ENCODE data around the gene TMED7. TPM values are rescaled to one million over a fixed set of nuclear protein-coding genes. Genes with fewer than 3 reads are reported as not detected.

TMED7 gene
- total RNA-seq, 1 donor from 2014 or later = 163 TPM

DNA sequence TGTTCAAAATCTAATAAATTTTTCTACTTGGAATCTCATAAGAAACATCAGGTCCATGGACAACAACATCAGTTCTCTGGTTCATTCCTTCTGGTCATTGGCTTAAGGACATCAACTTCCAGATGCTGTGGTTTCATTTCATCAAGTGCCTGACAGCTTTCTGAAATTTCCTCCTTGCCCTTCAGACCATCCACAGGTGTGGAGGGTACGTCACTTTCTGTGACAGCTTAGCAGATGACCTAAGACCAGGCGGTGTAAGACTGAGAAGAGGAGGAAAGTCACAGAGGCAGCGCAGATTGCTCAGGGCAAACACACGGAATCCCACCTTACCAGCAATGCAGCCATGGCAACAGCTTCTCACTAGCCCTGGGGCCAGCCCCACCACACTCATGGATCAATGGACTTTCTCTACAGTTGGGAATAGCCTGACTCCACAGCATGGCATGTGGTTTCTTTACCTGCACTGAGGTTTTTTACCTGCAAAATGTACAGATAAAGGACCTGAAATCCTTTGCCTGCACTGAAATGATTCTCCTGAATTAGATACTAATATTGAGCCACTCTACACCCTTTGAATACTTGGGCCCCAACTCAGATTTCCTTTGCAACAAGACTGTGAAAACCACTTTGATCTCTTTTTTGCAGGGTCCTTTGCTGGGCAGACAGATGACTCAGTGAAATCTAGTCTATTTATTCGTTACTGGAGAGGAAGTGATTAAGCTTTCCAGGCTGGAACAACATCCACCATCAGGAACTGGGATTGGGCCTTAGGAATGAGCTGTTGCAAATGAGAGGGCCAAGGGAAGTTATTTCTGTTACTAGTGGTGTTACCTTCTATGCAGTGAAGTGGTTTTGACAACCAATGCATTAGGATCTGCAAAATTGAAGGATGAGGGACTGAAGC is 50.4 kb downstream of the TMED7 start:
- TF ChIP-seq EZH2 (IDR thresholded peaks at IDR 0.05; ENCODE audit: insufficient read depth, low read length) (no peak), CTCF (IDR thresholded peaks at IDR 0.05; ENCODE audit: insufficient read depth, low read depth, low read length) (no peak)
- H3K4me3 ChIP-seq (ENCODE audit: insufficient read depth, low read depth, low read length) = no peak overlapping the region
- Mint-ChIP-seq H3K27me3 (ENCODE audit: low read depth, unreplicated experiment) (no peaks in the 10 kb centered on the region), H3K36me3 (ENCODE audit: low read depth, unreplicated experiment) (peaks cover 7% of the 10 kb centered on the region), H3K4me3 (ENCODE audit: unreplicated experiment) (peak overlapping the region; percentile 52), H3K4me1 (ENCODE audit: low read depth, unreplicated experiment) (peaks cover 36% of the 10 kb centered on the region), H3K9me3 (ENCODE audit: unreplicated experiment) (peaks cover 7% of the 10 kb centered on the region), H3K27ac (ENCODE audit: unreplicated experiment) (peak overlapping the region; percentile 83)
- DNase-seq (ENCODE audit: low read depth) (peak; percentile 87), FAIRE-seq (peak; percentile 84)
- H3K4me1 ChIP-seq (ENCODE audit: insufficient read depth, low read length) = peaks cover 34% of the 10 kb centered on the region
- peaks cover under 1% of the 10 kb centered on the region for H3K36me3 ChIP-seq (ENCODE audit: insufficient read depth, low read length)
- no peaks in the 10 kb centered on the region for H4K20me1 ChIP-seq (ENCODE audit: insufficient read depth, low read length)
- H2AFZ ChIP-seq (ENCODE audit: low read depth, low read length) = peak overlapping the region; percentile 21
- H3K27me3 ChIP-seq (ENCODE audit: insufficient read depth, low read length) = no peaks in the 10 kb centered on the region
- H3K9ac ChIP-seq (ENCODE audit: low read length) = no peak overlapping the region
- peak overlapping the region; percentile 67 for H3K4me2 ChIP-seq (ENCODE audit: low read length)
- peak overlapping the region; percentile 68 for H3K27ac ChIP-seq (ENCODE audit: low read depth, low read length)
- peaks cover 4% of the 10 kb centered on the region for H3K79me2 ChIP-seq (ENCODE audit: insufficient read depth, low read length)
- no peaks in the 10 kb centered on the region for H3K9me3 ChIP-seq (ENCODE audit: insufficient read depth, low read depth, low read length)

- Mint-ChIP-seq H3K27me3 (ENCODE audit: low read depth, unreplicated experiment) (no peaks in the 10 kb centered on the region), H3K9me3 (ENCODE audit: unreplicated experiment) (peaks cover 7% of the 10 kb centered on the region), H3K27ac (ENCODE audit: unreplicated experiment) (no peak overlapping the region), H3K4me3 (ENCODE audit: unreplicated experiment) (no peak overlapping the region), H3K4me1 (ENCODE audit: low read depth, unreplicated experiment) (peaks cover 29% of the 10 kb centered on the region), H3K36me3 (ENCODE audit: low read depth, unreplicated experiment) (peaks cover 7% of the 10 kb centered on the region)
- Histone ChIP-seq H3K4me1 (ENCODE audit: insufficient read depth, low read length) (peaks cover 25% of the 10 kb centered on the region), H3K27me3 (ENCODE audit: insufficient read depth, low read length) (no peaks in the 10 kb centered on the region), H3K9ac (ENCODE audit: low read length) (no peak overlapping the region), H3K27ac (ENCODE audit: low read depth, low read length) (no peak overlapping the region), H4K20me1 (ENCODE audit: insufficient read depth, low read length) (no peaks in the 10 kb centered on the region), H3K9me3 (ENCODE audit: insufficient read depth, low read depth, low read length) (no peaks in the 10 kb centered on the region), H3K4me3 (ENCODE audit: insufficient read depth, low read depth, low read length) (no peak overlapping the region), H3K79me2 (ENCODE audit: insufficient read depth, low read length) (no peaks in the 10 kb centered on the region), H2AFZ (ENCODE audit: low read depth, low read length) (no peak overlapping the region), H3K36me3 (ENCODE audit: insufficient read depth, low read length) (no peaks in the 10 kb centered on the region), H3K4me2 (ENCODE audit: low read length) (peak overlapping the region; percentile 4)
- TF ChIP-seq EZH2 (IDR thresholded peaks at IDR 0.05; ENCODE audit: insufficient read depth, low read length) = no peak
- DNase-seq (ENCODE audit: low read depth) (peak; percentile 75), FAIRE-seq (peak; percentile 95)
Observed at GRCh38 chr5:115573133-115573532, 52.7 kb downstream of the TMED7 start.

GRCh38 chr5:115571441-115571878 is 54.4 kb downstream of the TMED7 start:
- Mint-ChIP-seq H3K27ac (ENCODE audit: unreplicated experiment) (no peak overlapping the region), H3K27me3 (ENCODE audit: low read depth, unreplicated experiment) (no peaks in the 10 kb centered on the region), H3K4me3 (ENCODE audit: unreplicated experiment) (no peak overlapping the region), H3K4me1 (ENCODE audit: low read depth, unreplicated experiment) (peaks cover 29% of the 10 kb centered on the region), H3K36me3 (ENCODE audit: low read depth, unreplicated experiment) (no peaks in the 10 kb centered on the region), H3K9me3 (ENCODE audit: unreplicated experiment) (peaks cover 4% of the 10 kb centered on the region)
- FAIRE-seq (no peak), DNase-seq (ENCODE audit: low read depth) (no peak)
- peaks cover 25% of the 10 kb centered on the region for H3K4me1 ChIP-seq (ENCODE audit: insufficient read depth, low read length)
- TF ChIP-seq CTCF (IDR thresholded peaks at IDR 0.05; ENCODE audit: insufficient read depth, low read depth, low read length) (no peak), EZH2 (IDR thresholded peaks at IDR 0.05; ENCODE audit: insufficient read depth, low read length) (no peak)
- H3K4me3 ChIP-seq (ENCODE audit: insufficient read depth, low read depth, low read length) = no peak overlapping the region
- H3K9me3 ChIP-seq (ENCODE audit: insufficient read depth, low read depth, low read length) = no peaks in the 10 kb centered on the region
- H3K27me3 ChIP-seq (ENCODE audit: insufficient read depth, low read length) = no peaks in the 10 kb centered on the region
- H3K79me2 ChIP-seq (ENCODE audit: insufficient read depth, low read length) = no peaks in the 10 kb centered on the region
- no peaks in the 10 kb centered on the region for H3K36me3 ChIP-seq (ENCODE audit: insufficient read depth, low read length)
- H2AFZ ChIP-seq (ENCODE audit: low read depth, low read length) = no peak overlapping the region
- no peaks in the 10 kb centered on the region for H4K20me1 ChIP-seq (ENCODE audit: insufficient read depth, low read length)
- H3K9ac ChIP-seq (ENCODE audit: low read length) = no peak overlapping the region
- no peak overlapping the region for H3K27ac ChIP-seq (ENCODE audit: low read depth, low read length)
- no peak overlapping the region for H3K4me2 ChIP-seq (ENCODE audit: low read length)
